Memory B cell (primary cell): ENCODE results near the gene FBXL17.

Experiments
- ATAC-seq: fragments of 150-1000 bp; cut with Tn5 transposase; 2 replicates; pipeline ENCODE4 v1.10.0; 2021; ENCODE audit warnings: low read depth, mild to moderate bottlenecking, moderate library complexity
- DNase-seq, 2 donors: peaks; one replicate each; pipeline ENCODE4 v3.0.0; 2022; ENCODE audit warnings: low spot score in 2 of 2
- H3K27ac Mint-ChIP-seq: one replicate; pipeline ENCODE4 v1.8.0; 2022; ENCODE audit warnings: mild to moderate bottlenecking, moderate library complexity, mixed read lengths
- H3K27me3 Mint-ChIP-seq: one replicate; pipeline ENCODE4 v1.8.0; 2022; ENCODE audit warnings: mixed read lengths
- H3K36me3 Mint-ChIP-seq: one replicate; pipeline ENCODE4 v1.8.0; 2022; ENCODE audit warnings: mild to moderate bottlenecking, mixed read lengths
- H3K4me1 Mint-ChIP-seq: one replicate; pipeline ENCODE4 v1.8.0; 2022; ENCODE audit warnings: mixed read lengths
- H3K4me3 Mint-ChIP-seq: one replicate; pipeline ENCODE4 v1.8.0; 2022; ENCODE audit warnings: mild to moderate bottlenecking, moderate library complexity, mixed read lengths
- H3K9me3 Mint-ChIP-seq: one replicate; pipeline ENCODE4 v1.8.0; 2022; ENCODE audit warnings: mixed read lengths

Gene FBXL17

GRCh38 chr5:107884871-107885270, 497.0 kb downstream of the FBXL17 start:
- H3K9me3 Mint-ChIP-seq = no peaks in the 10 kb centered on the region
- H3K27me3 Mint-ChIP-seq = no peaks in the 10 kb centered on the region
- H3K4me3 Mint-ChIP-seq = no peak overlapping the region
- H3K4me1 Mint-ChIP-seq = no peaks in the 10 kb centered on the region
- no peak for ATAC-seq
- H3K36me3 Mint-ChIP-seq = peaks cover 8% of the 10 kb centered on the region
- H3K27ac Mint-ChIP-seq = no peak overlapping the region
- no peak for DNase-seq

GRCh38 chr5:107878661-107879060, 503.2 kb downstream of the FBXL17 start:
- H3K27me3 Mint-ChIP-seq = no peaks in the 10 kb centered on the region
- no peaks in the 10 kb centered on the region for H3K9me3 Mint-ChIP-seq
- H3K27ac Mint-ChIP-seq = no peak overlapping the region
- no peak for DNase-seq
- H3K4me1 Mint-ChIP-seq = no peaks in the 10 kb centered on the region
- no peak for ATAC-seq
- H3K36me3 Mint-ChIP-seq = peaks cover 12% of the 10 kb centered on the region
- no peak overlapping the region for H3K4me3 Mint-ChIP-seq

GRCh38 chr5:107876906-107877305, 505.0 kb downstream of the FBXL17 start:
- no peak for ATAC-seq
- Mint-ChIP-seq H3K9me3 (no peaks in the 10 kb centered on the region), H3K27ac (no peak overlapping the region), H3K36me3 (peaks cover 17% of the 10 kb centered on the region), H3K27me3 (no peaks in the 10 kb centered on the region), H3K4me3 (no peak overlapping the region), H3K4me1 (peaks cover 2% of the 10 kb centered on the region)
- DNase-seq = no peak

GRCh38 chr5:107876261-107876660, 505.6 kb downstream of the FBXL17 start:
- Mint-ChIP-seq H3K9me3 (no peaks in the 10 kb centered on the region), H3K4me3 (no peak overlapping the region), H3K4me1 (peaks cover 2% of the 10 kb centered on the region), H3K27ac (no peak overlapping the region), H3K36me3 (peaks cover 17% of the 10 kb centered on the region), H3K27me3 (no peaks in the 10 kb centered on the region)
- ATAC-seq (no peak), DNase-seq (no peak)

GRCh38 chr5:107875833-107876232, 506.1 kb downstream of the FBXL17 start:
- no peak overlapping the region for H3K27ac Mint-ChIP-seq
- H3K27me3 Mint-ChIP-seq = no peaks in the 10 kb centered on the region
- H3K4me1 Mint-ChIP-seq = peaks cover 2% of the 10 kb centered on the region
- H3K4me3 Mint-ChIP-seq = no peak overlapping the region
- no peak for ATAC-seq
- no peak for DNase-seq
- peaks cover 16% of the 10 kb centered on the region for H3K36me3 Mint-ChIP-seq
- H3K9me3 Mint-ChIP-seq = no peaks in the 10 kb centered on the region

GRCh38 chr5:107874795-107875194, 507.1 kb downstream of the FBXL17 start:
- H3K27me3 Mint-ChIP-seq = no peaks in the 10 kb centered on the region
- no peak overlapping the region for H3K4me3 Mint-ChIP-seq
- H3K36me3 Mint-ChIP-seq = peaks cover 17% of the 10 kb centered on the region
- DNase-seq (no peak), ATAC-seq (no peak)
- H3K27ac Mint-ChIP-seq = no peak overlapping the region
- no peaks in the 10 kb centered on the region for H3K9me3 Mint-ChIP-seq
- H3K4me1 Mint-ChIP-seq = peaks cover 2% of the 10 kb centered on the region

GRCh38 chr5:107873877-107874276, 508.0 kb downstream of the FBXL17 start:
- Mint-ChIP-seq H3K4me3 (no peak overlapping the region), H3K4me1 (peaks cover 4% of the 10 kb centered on the region), H3K9me3 (no peaks in the 10 kb centered on the region), H3K27me3 (no peaks in the 10 kb centered on the region), H3K27ac (no peak overlapping the region), H3K36me3 (peaks cover 16% of the 10 kb centered on the region)
- no peak for DNase-seq
- no peak for ATAC-seq

- no peaks in the 10 kb centered on the region for H3K9me3 Mint-ChIP-seq
- DNase-seq (no peak), ATAC-seq (no peak)
- peaks cover 4% of the 10 kb centered on the region for H3K4me1 Mint-ChIP-seq
- H3K27me3 Mint-ChIP-seq = no peaks in the 10 kb centered on the region
- H3K27ac Mint-ChIP-seq = no peak overlapping the region
- H3K4me3 Mint-ChIP-seq = no peak overlapping the region
- peaks cover 24% of the 10 kb centered on the region for H3K36me3 Mint-ChIP-seq
These were observed 510.9 kb downstream of the FBXL17 start for GRCh38 chr5:107871023-107871422.

GRCh38 chr5:107869438-107870115, 512.3 kb downstream of the FBXL17 start:
- no peaks in the 10 kb centered on the region for H3K27me3 Mint-ChIP-seq
- ATAC-seq = no peak
- no peak overlapping the region for H3K4me3 Mint-ChIP-seq
- H3K4me1 Mint-ChIP-seq = peaks cover 4% of the 10 kb centered on the region
- DNase-seq = no peak
- peaks cover 28% of the 10 kb centered on the region for H3K36me3 Mint-ChIP-seq
- H3K9me3 Mint-ChIP-seq = no peaks in the 10 kb centered on the region
- H3K27ac Mint-ChIP-seq = no peak overlapping the region

- Mint-ChIP-seq H3K27me3 (no peaks in the 10 kb centered on the region), H3K4me1 (peaks cover 4% of the 10 kb centered on the region), H3K9me3 (no peaks in the 10 kb centered on the region), H3K4me3 (no peak overlapping the region), H3K36me3 (peaks cover 31% of the 10 kb centered on the region), H3K27ac (no peak overlapping the region)
- DNase-seq (no peak), ATAC-seq (no peak)
These were observed 513.1 kb downstream of the FBXL17 start for GRCh38 chr5:107868650-107869409.

- Mint-ChIP-seq H3K4me3 (no peak overlapping the region), H3K36me3 (peaks cover 28% of the 10 kb centered on the region), H3K4me1 (peaks cover 2% of the 10 kb centered on the region), H3K27me3 (no peaks in the 10 kb centered on the region), H3K27ac (no peak overlapping the region), H3K9me3 (no peaks in the 10 kb centered on the region)
- no peak for ATAC-seq
- DNase-seq = no peak
These were observed 514.6 kb downstream of the FBXL17 start for GRCh38 chr5:107867266-107867665.

- no peak for DNase-seq
- no peak for ATAC-seq
- Mint-ChIP-seq H3K27ac (no peak overlapping the region), H3K27me3 (no peaks in the 10 kb centered on the region), H3K4me3 (no peak overlapping the region), H3K4me1 (peaks cover 2% of the 10 kb centered on the region), H3K9me3 (no peaks in the 10 kb centered on the region), H3K36me3 (peaks cover 34% of the 10 kb centered on the region)
These were observed 517.1 kb downstream of the FBXL17 start for GRCh38 chr5:107864793-107865192.

- no peaks in the 10 kb centered on the region for H3K9me3 Mint-ChIP-seq
- H3K27me3 Mint-ChIP-seq = no peaks in the 10 kb centered on the region
- H3K4me3 Mint-ChIP-seq = no peak overlapping the region
- no peak for DNase-seq
- peaks cover 25% of the 10 kb centered on the region for H3K36me3 Mint-ChIP-seq
- no peak for ATAC-seq
- no peak overlapping the region for H3K27ac Mint-ChIP-seq
- H3K4me1 Mint-ChIP-seq = no peaks in the 10 kb centered on the region
These were observed 518.8 kb downstream of the FBXL17 start for GRCh38 chr5:107863125-107863524.

GRCh38 chr5:107861565-107861964, 520.3 kb downstream of the FBXL17 start:
- H3K27me3 Mint-ChIP-seq = no peaks in the 10 kb centered on the region
- no peak for DNase-seq
- no peak overlapping the region for H3K4me3 Mint-ChIP-seq
- H3K36me3 Mint-ChIP-seq = peaks cover 19% of the 10 kb centered on the region
- no peak for ATAC-seq
- H3K27ac Mint-ChIP-seq = no peak overlapping the region
- no peaks in the 10 kb centered on the region for H3K9me3 Mint-ChIP-seq
- no peaks in the 10 kb centered on the region for H3K4me1 Mint-ChIP-seq

GRCh38 chr5:107860044-107860443, 521.9 kb downstream of the FBXL17 start:
- H3K9me3 Mint-ChIP-seq = no peaks in the 10 kb centered on the region
- no peak overlapping the region for H3K27ac Mint-ChIP-seq
- no peaks in the 10 kb centered on the region for H3K27me3 Mint-ChIP-seq
- no peak for DNase-seq
- H3K36me3 Mint-ChIP-seq = peaks cover 17% of the 10 kb centered on the region
- ATAC-seq = no peak
- H3K4me3 Mint-ChIP-seq = no peak overlapping the region
- no peaks in the 10 kb centered on the region for H3K4me1 Mint-ChIP-seq
